ENCODE data around the gene S1PR3.

S1PR3 gene

GRCh38 chr9:89006996-89007967 is 16.0 kb downstream of the S1PR3 start:
- H3K4me3 ChIP-seq (ENCODE audit: low read depth in 1 of 2, low read length in 2 of 2), result no peak overlapping the region
- no peak overlapping the region for H3K27ac ChIP-seq (ENCODE audit: low read length)
- no peaks in the 10 kb centered on the region for H3K9me3 ChIP-seq (ENCODE audit: insufficient read depth, low read length, severe bottlenecking)
- no peaks in the 10 kb centered on the region for H3K79me2 ChIP-seq (ENCODE audit: insufficient read depth, low read length)
- no peak overlapping the region for H2AFZ ChIP-seq (ENCODE audit: low read depth, low read length)
- H4K20me1 ChIP-seq (ENCODE audit: insufficient read depth, low read length), result no peaks in the 10 kb centered on the region
- no peaks in the 10 kb centered on the region for H3K36me3 ChIP-seq (ENCODE audit: insufficient read depth, low read length)
- ATAC-seq (ENCODE audit: insufficient read depth, low read depth), result no peak
- no peak for DNase-seq
- H3K27me3 ChIP-seq (ENCODE audit: insufficient read depth, low read length, poor library complexity), result no peaks in the 10 kb centered on the region
- H3K9ac ChIP-seq (ENCODE audit: low read depth, low read length), result no peak overlapping the region
- H3K4me2 ChIP-seq (ENCODE audit: insufficient read depth, low read length), result no peak overlapping the region
- no peaks in the 10 kb centered on the region for H3K4me1 ChIP-seq (ENCODE audit: insufficient read depth, low read length)
- no peak for TF ChIP-seq CTCF (IDR thresholded peaks at IDR 0.05; ENCODE audit: borderline replicate concordance, extremely low read depth, low read length, poor library complexity, severe bottlenecking)
- TF ChIP-seq EZH2 (IDR thresholded peaks at IDR 0.05; ENCODE audit: borderline replicate concordance, low read depth, low read length, severe bottlenecking), result no peak

DNA sequence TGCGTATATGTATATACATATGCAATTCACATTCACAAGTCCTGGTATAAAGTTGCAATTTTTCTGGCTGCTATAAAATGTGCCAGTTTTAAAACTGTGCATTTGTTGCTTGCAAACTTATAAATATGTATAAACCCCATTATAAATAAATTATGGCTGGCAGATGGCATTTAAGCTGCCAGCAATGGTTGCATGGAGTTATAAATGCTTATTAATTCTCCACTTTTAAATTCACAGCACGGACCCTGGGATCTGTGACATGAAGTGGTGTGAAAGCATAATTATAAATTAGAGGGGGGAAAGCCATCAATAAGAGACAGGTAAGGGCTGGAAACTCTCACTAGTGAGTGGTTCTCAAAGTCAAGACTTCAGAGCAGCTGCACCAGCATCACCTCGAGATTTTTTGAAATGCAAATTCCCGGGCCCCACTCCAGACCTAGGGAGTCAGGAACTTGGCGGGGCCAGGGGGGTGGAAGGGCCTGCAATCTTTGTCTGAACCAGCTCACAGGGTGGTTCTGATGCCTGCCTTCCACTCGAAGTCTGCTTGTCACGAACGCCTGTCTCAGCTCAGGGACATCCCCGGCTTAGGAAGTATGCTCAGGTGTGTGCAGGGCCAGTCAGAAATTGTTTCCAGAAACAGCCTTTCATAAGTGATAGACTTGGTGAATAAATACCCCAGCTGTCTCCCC is 16.9 kb downstream of the S1PR3 start:
- Histone ChIP-seq H2AFZ (ENCODE audit: low read depth, low read length) (no peak overlapping the region), H3K27ac (ENCODE audit: low read length) (no peak overlapping the region)

DNA sequence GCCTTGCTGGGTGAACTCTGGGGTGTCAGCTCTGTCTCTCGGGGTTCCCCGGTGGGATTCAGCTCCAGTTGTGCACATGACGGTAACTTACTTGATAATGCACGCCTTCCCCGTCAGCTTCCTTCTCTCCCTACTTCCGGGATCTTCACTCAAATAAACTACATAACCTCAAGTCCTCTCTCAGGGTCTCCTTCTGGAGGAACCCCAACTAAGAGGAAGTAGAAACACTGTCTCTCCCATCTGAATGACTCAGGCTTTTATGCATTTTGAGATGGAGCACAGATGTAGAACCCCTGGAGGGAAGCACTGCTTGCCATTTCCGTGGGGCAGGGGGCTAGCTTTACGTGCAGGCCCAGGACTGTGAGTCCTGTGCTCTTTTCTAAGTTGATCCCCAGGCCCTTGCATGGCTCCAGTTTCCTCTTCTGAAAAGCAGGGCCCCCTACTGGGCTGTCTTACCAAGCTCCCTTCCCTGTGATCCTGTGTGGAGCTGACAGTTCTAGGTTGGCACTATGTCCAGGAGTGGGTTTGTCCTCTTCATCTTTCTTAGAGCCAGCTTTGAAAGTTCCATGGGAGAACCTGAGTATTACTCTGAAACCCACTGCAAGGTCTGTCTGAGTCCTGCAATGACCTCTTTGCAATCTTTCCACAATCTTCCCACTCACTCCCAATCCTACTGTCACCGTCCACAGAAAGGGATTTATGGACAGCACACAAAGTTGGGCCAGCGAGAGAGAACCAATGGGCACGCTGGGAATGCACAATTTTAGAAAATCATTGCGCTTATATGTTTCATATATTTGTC is 17.7 kb downstream of the S1PR3 start:
- Histone ChIP-seq H3K4me3 (ENCODE audit: low read depth in 1 of 2, low read length in 2 of 2) (no peak overlapping the region), H3K9me3 (ENCODE audit: insufficient read depth, low read length, severe bottlenecking) (no peaks in the 10 kb centered on the region), H3K79me2 (ENCODE audit: insufficient read depth, low read length) (no peaks in the 10 kb centered on the region), H2AFZ (ENCODE audit: low read depth, low read length) (no peak overlapping the region), H3K4me2 (ENCODE audit: insufficient read depth, low read length) (no peak overlapping the region), H3K27ac (ENCODE audit: low read length) (no peak overlapping the region), H3K36me3 (ENCODE audit: insufficient read depth, low read length) (no peaks in the 10 kb centered on the region), H3K9ac (ENCODE audit: low read depth, low read length) (no peak overlapping the region), H3K27me3 (ENCODE audit: insufficient read depth, low read length, poor library complexity) (no peaks in the 10 kb centered on the region), H4K20me1 (ENCODE audit: insufficient read depth, low read length) (no peaks in the 10 kb centered on the region), H3K4me1 (ENCODE audit: insufficient read depth, low read length) (no peaks in the 10 kb centered on the region)
- TF ChIP-seq CTCF (IDR thresholded peaks at IDR 0.05; ENCODE audit: borderline replicate concordance, extremely low read depth, low read length, poor library complexity, severe bottlenecking), result peak; percentile 11
- no peak for TF ChIP-seq EZH2 (IDR thresholded peaks at IDR 0.05; ENCODE audit: borderline replicate concordance, low read depth, low read length, severe bottlenecking)
- DNase-seq (no peak), ATAC-seq (ENCODE audit: insufficient read depth, low read depth) (no peak)

More for the DNA sequence above, 16.9 kb downstream of the S1PR3 start:
- TF ChIP-seq CTCF (IDR thresholded peaks at IDR 0.05; ENCODE audit: borderline replicate concordance, extremely low read depth, low read length, poor library complexity, severe bottlenecking) (no peak), EZH2 (IDR thresholded peaks at IDR 0.05; ENCODE audit: borderline replicate concordance, low read depth, low read length, severe bottlenecking) (no peak)
- Histone ChIP-seq H4K20me1 (ENCODE audit: insufficient read depth, low read length) (no peaks in the 10 kb centered on the region), H3K9ac (ENCODE audit: low read depth, low read length) (no peak overlapping the region), H3K4me3 (ENCODE audit: low read depth in 1 of 2, low read length in 2 of 2) (no peak overlapping the region), H3K4me2 (ENCODE audit: insufficient read depth, low read length) (no peak overlapping the region), H3K4me1 (ENCODE audit: insufficient read depth, low read length) (no peaks in the 10 kb centered on the region), H3K27me3 (ENCODE audit: insufficient read depth, low read length, poor library complexity) (no peaks in the 10 kb centered on the region), H3K36me3 (ENCODE audit: insufficient read depth, low read length) (no peaks in the 10 kb centered on the region), H3K79me2 (ENCODE audit: insufficient read depth, low read length) (no peaks in the 10 kb centered on the region), H3K9me3 (ENCODE audit: insufficient read depth, low read length, severe bottlenecking) (no peaks in the 10 kb centered on the region)
- ATAC-seq (ENCODE audit: insufficient read depth, low read depth) (no peak), DNase-seq (no peak)
